AG08395 (cell line): ENCODE measurements around the gene CYP27B1.
A peak's percentile ranks its signal among the peaks of the same experiment; 100 is the strongest.
"Not testable (repeated sequence)": the region's sequence is repeated elsewhere in the genome, so short reads cannot be mapped to it uniquely, and the experiment has no call there.

Experiments
- DNase-seq: peaks from one replicate; pipeline ENCODE4 v3.0.0; 2012; ENCODE audit warnings: mixed read lengths, low spot score

CYP27B1 gene

GRCh38 chr12:57783861-57784260 is 17.0 kb upstream of the CYP27B1 start:
- DNase-seq: no peak

GRCh38 chr12:57783466-57783801 is 16.6 kb upstream of the CYP27B1 start:
- no peak for DNase-seq

DNA sequence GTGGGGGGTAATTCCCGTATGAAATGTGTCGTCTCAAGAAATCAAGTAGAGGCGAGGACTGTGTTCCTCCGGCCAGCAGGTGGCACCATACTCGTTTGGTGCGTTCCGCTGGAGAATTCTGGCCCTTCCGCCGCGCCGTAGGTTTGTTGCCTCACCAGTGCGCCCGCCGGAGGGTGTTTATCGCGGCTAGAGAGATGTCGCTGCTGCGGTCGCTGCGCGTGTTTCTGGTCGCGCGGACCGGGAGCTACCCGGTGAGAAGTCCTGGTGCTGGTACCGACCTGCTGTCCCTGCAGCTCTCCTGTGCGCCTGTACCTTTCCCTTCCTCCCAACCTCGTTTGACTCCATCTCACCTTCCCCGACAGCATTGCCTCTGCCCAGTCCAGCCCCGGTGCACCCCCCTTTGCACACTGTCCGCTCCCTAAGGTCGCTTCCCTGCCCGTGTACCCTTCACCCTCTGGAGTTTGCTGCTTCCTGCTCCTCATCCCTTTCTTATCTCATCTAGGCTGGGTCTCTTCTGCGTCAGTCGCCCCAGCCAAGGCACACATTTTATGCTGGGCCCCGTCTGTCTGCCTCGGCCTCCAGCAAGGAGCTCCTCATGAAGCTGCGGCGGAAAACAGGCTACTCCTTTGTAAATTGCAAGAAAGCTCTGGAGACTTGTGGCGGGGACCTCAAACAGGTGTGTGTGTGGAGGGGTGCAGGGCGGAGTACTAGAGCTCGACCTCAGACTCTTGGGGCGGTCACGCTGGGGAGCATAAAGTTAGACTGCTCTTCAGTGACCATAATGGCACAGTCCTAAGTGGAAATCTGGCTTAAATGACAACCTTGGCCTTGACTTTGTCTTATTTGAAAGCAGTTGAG is 16.0 kb upstream of the CYP27B1 start, which contains the start of gene TSFM:
Gene TSFM, plus strand, starts transcription at position 180 of the 858 bp plus-strand sequence. Its CDS starts 15 bp downstream, at position 195.
- peak; percentile 87 for DNase-seq

GRCh38 chr12:57782243-57782607 is 15.3 kb upstream of the CYP27B1 start:
- DNase-seq: no peak

- no peak for DNase-seq
Observed at GRCh38 chr12:57781801-57782200, 14.9 kb upstream of the CYP27B1 start.

DNA sequence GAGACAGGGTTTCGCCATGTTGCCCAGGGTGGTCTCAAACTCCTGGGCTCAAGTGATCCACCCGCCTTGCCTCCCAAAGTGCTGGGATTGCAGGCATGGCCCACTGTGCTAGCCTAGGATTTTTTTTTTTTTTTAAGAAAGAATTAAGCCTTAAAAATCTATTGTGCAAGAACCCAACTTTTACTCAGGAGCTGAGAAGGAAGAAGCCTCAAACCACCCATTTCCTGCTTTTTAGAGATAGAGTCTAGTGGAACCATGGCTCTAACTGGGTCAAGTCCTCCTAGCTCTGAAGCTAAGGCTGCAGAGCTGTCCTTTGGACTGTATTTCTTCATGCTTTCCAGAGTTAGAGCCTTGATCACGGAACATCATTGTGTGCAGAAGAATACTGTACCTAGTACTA is 14.4 kb upstream of the CYP27B1 start:
- DNase-seq: no peak

- DNase-seq: no peak
Observed at GRCh38 chr12:57780284-57780897, 13.5 kb upstream of the CYP27B1 start.

GRCh38 chr12:57779736-57780135 is 12.9 kb upstream of the CYP27B1 start:
- DNase-seq: no peak

DNA sequence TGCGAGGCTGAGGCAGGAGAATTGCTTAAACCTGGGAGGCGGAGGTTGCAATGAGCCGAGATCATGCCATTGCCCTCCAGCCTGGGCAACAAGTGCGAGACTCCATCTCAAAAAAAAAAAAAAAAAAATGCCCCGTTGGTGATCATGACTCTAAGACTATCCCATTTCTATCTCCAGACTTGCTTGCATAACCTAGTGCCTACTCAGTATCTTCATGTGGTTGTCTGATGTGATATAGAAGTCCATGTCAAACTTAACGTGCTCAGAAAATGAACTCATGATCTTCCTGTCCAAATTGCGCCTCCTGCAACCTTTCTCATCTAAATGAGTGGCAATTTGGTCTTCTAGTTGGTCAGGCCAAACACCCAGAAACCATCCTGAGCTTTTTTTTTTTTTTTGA is 11.0 kb upstream of the CYP27B1 start:
- DNase-seq: no peak

GRCh38 chr12:57777367-57777766 is 10.5 kb upstream of the CYP27B1 start:
- DNase-seq: no peak

- DNase-seq: no peak
Observed at GRCh38 chr12:57776247-57776587, 9.3 kb upstream of the CYP27B1 start.

DNA sequence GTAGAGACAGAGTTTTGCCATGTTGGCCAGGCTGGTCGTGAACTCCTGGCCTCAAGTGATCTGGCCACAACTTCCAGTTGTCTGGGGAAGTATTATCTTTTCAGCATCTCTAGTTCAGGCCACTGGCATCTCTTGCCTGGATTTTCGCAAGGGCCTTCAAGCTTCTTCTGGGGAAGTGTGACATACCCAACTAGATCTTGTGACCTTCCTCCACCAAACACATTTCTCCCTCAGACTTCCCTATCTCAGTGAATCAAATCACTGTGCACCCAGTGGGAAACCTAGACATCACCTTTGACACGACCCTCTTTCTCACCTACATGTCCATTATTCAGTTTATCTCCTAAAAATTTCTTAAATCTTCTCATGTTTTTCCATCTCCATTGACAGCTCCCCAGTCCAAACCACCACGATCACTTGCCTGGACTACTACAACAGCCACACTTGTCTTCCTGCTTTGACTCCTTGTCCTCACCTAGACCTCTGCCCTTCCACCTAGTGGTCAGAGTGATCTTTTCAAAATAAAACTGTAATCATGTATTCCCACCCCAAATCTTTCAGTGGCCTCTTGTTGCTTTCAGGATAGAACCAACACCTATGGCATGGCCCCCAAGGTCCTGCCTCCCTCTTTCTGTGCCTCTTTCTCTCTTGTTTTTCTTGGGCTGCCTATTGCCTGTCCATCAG is 8.8 kb upstream of the CYP27B1 start:
- DNase-seq: no peak

DNA sequence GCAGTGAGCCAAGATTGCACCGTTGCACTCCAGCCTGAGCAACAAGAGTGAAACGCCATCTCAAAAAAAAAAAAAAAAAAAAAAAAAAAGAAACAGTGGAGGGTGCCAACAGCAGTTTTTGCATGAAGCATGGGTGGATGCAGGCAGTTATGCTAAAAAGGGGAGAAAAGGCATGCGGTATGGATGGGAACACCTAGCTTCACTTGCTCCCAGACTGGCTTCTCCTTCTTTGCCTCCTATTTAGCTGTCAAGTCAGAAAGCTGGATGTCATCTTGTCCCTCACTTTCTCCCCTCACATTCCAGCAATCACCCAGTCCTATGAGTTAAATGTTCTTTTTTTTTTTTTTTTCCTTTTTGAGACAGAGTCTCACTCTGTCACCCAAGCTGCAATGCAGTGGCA is 8.2 kb upstream of the CYP27B1 start:
- DNase-seq: no peak

GRCh38 chr12:57774634-57775033 is 7.8 kb upstream of the CYP27B1 start:
- not testable (repeated sequence) for DNase-seq

GRCh38 chr12:57772429-57773322 is 5.8 kb upstream of the CYP27B1 start, which contains the start of gene EEF1AKMT3:
Gene EEF1AKMT3, plus strand, starts transcription at chr12:57772614. Its CDS starts 111 bp downstream, at chr12:57772725.
- peak; percentile 71 for DNase-seq

GRCh38 chr12:57771873-57772428 is 5.1 kb upstream of the CYP27B1 start, which contains the start of gene METTL1:
Gene METTL1, minus strand, starts transcription at chr12:57772105. Its CDS starts 22 bp downstream, at chr12:57772083.
- DNase-seq: peak; percentile 97

DNA sequence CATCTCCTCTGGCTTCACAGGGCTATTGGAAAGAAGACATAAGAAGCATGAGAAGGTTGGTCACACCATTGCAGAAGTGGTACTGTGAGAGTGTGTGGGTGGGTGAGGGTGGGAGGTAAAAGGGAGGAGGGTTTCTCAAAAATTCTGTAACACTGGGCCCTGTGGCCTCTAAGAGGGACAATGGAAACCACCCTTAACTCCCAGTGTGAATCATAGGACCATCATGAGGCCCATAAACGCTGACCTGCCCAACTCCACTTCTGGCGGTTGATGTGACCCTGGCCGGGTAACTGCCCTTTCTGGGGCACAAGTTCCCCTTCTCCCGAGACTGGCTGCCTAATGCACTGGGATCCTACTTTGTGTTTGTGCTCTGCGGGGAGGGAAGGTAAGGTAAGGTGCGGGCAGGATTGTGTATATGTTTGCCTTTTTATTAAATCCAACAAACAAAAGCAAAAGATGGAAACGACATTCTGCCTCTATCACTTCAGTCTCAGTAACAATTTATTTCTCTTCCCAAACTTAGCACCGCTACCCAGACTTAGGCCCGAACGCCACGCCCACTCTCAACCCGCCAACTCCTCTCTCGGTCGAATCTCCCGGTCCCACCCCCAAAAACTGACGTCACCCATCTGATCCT is 4.5 kb upstream of the CYP27B1 start:
- peak; percentile 94 for DNase-seq

DNA sequence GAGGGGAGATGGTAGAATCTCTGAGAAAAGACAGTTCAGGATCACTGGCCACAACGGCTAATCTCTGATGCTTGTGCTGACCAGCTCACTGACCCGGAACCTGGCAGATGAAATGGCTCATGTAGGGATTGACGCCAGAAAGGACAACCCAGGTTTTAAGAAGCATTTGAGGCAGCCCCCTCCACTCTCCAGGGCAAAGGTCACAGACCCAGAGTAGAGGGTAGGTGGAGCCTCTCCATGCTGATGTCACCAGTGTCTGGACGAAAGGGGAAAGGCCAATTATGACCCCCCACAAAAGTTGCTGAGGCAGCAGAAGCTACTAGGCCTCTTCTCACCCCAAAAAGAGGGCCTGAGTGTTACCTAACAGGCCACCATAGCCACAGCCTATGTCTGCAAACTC is 3.9 kb upstream of the CYP27B1 start:
- DNase-seq: no peak

DNA sequence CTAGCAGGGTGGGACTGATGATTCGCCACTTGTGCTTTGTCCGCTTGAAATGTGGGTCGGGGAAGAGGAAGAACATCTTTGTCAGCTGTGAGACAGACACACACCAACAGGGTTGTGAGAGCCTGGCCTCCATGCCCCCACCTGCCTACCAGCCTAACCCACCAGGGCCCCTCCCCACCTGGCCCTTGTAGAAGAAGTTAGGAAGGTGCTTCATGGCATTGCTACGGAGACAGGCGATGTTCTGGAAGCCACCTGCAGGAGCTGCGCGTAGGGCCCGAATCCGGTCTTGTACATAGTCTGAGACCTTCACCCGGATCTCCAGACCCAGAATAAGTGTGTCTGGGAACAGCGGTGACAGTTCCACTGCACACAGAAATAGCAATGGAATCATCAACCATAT is 2.7 kb upstream of the CYP27B1 start:
- no peak for DNase-seq

- DNase-seq: no peak
Observed at GRCh38 chr12:57767876-57768275, 998 bp upstream of the CYP27B1 start.

- no peak for DNase-seq
Observed at GRCh38 chr12:57767305-57767698, 424 bp upstream of the CYP27B1 start.
